Uterus (tissue), 2 donors: ENCODE data around the gene AKR1C8.

Experiments used
- CTCF ChIP-seq, 4 experiments: fragments of 200-600 bp in 2 of 4; fragments of 450-650 bp in 2 of 4; sonication (generic) in 2 of 4; IDR thresholded peaks; one replicate each; pipeline ENCODE4 v1.5.1; 2016 to 2019; ENCODE audit warnings: antibody characterized with exemption in 4 of 4, mild to moderate bottlenecking in 2 of 4, moderate library complexity in 1 of 4
- POLR2A ChIP-seq, 2 donors: fragments of 450-650 bp; IDR thresholded peaks; one replicate each; pipeline ENCODE4 v1.6.1; 2016; ENCODE audit warnings: antibody characterized with exemption in 2 of 2, mild to moderate bottlenecking in 1 of 2, moderate library complexity in 1 of 2

GRCh38 chr10:5108658-5109416 lies 76.1 kb downstream of the AKR1C8 start:
- TF ChIP-seq CTCF (IDR thresholded peaks at IDR 0.05): no peak
- TF ChIP-seq POLR2A (IDR thresholded peaks at IDR 0.05): no peak
